ENCODE results near the gene GPS1.
A peak's percentile ranks its signal among the peaks of the same experiment; 100 is the strongest.

The GPS1 gene

DNA sequence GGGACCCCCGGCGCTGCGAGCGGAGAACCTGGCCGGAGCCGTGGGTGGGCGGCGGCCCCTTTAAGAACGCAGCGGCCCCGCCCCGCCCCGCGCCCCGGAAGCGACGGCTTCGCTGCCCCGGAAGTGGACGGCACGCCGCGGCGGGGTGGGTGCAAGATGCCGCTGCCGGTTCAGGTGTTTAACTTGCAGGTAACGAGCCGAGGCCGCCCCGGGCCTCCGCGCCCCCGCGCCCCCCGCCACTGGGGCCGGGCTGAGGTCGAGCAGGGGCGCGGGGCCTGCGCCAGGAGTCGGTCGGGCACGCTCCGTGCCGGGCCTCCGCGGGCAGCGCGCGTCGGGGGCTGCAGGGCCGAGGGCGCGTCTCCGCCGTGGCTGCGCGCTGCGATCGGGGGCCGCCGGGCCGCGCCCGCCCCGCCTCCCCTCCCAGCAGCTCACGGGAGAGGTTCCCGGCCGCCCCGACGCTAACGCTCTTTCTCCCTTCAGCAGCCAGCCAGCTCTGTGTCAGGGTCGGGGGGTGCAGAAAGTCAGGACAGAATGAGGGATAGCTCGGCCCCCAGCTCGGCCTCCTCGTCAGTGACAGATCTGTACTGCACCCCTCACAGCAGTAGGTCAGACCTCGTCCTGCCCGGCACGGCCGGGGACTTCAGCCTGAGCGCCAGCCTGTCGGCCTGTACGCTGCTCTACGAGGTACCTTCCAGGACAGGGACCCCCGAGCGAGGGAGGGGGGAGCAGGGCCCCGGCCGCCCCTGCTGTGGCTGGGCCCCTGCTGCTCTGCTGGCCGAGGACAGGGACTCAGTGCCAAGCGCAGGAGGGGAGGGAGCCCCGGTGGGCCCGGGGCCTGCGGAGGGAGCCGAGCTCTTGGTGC lies at the start of gene GPS1, which contains the start of gene RFNG:
Gene GPS1 (plus strand): TSS at position 123 of the 862 bp plus-strand sequence. CDS start 34 bp downstream, at position 157.
Gene RFNG (minus strand): TSS at position 36 of the 862 bp plus-strand sequence. CDS start 45 bp downstream, outside the sequence.
- peak; percentile 47 to 80 for DNase-seq (ENCODE audit: low read depth in 2 of 2)

DNA sequence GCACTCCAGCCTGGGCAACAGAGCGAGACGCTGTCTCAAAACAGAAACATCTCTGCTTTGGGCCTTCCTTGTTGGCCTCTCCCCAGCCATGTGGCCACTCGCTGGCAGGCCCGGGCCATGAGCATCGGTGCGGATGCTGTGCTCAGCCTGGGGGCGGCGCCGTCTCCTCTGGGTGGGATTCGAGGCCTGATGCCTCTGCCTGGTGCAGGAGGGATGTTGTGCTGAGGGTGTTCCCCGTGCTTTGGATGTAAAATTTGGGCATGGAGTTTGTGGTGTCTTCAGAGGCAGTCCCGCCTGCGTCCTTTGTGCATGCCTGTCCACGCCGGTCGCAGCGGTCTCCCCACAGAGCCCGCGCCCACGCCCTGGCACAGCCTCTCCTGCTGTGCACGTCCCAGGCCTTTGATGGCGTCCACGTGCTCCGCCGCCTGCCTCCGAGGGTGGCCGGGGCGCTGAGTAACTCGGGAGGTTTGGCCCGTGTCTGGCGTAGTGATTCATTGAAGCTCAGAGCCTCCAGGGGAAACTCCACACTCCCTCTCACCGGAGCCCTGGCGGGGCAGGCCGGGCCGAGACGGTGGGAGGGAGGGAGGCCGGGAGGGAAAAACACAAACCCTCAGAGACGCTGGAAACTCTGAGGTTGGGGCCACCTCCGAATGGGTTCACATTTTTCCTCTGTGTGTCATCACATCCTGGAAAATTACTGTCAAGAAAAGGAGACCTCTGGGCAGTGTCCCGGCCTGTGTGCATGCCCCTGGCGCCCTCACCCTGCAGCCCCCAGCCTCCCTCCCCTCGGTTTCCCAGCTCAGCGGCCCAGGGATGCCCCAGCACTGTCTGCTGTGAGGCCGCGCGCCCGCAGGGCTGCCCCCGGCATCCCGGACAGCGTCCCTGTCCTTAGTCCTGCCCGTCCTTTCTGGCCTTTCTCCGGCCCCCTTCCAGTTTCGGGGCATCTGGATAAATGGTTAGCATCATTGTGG lies 48.0 kb upstream of the GPS1 start:
- DNase-seq (ENCODE audit: low read depth in 2 of 2), result peak in 1 of 2 donors; percentile 36

DNA sequence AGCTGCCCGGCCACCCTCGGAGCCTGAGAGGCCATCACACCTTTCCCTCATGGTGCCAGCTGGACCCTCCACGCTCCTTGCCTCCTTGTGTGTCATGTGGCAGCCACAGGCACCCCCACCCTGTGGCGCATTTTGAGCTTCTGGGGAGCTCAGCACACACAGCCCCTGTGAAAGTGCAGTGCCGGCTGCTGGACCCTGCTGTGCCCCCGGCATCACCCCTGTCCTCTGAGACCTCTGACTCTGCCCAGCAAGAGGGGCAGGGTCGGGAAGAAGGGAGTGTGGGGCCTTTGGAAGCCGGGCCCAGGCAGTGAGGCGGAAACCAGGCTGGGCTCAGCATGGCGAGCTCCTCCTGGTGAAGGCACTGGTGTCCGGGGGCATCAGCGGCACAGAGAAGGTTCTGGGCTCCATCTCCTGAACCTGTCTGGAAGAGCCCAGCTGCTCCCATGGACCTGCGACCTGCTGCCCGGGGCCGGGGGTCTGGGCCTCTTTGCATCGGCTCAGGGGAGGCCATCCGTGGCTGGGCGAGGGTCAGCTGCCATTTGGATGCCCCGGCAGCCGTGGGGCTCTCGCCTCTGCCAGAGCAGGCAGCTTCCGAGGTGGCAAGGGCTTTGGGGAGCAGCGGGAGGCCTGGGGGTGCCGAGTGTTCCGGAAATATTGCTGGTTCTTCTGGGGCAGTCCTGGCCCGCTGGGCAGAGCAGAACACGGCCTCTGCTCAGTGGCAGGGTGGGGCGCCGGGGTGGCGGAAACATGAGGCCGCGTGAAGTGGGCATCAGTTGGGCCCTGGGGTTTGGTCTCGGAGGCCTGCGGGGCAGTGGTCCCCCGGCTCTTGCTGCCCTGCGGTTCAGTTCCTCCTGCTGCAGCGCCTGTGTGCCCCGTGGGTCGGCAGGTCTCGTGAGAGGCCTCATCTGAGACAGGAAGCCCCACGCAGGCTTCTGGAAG lies 46.9 kb upstream of the GPS1 start:
- DNase-seq (ENCODE audit: low read depth in 2 of 2), result no peak

DNA sequence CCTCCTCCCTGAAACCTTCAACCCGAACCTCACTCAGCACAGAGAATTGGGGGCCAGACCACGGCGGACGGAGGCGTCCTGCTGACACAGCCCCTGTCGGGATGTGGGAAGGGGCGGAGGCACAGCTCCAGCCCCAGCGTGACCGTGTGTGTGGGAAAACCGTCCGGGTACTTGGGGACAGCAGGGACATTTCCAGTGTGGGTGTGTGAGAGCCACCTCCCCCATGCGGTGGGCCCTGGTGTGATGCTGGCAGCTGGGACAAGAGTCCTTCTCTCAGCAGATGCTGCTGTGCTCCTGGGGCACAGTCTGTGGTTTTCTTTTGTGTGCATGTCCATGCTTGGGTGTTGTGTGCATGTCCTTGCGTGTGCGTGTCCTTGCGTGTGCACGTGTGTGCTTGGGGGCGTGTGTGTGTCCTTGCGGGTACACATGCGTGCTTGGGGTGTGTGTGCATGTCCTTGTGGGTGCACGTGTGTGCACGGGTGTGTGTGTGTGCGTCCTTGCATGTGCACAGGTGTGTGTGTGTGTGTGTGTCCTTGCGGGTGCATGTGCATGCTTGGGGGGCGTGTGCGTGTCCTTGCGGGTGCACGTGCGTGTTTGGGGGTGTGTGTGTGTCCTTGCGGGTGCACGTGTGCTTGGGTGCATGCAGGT lies 45.9 kb upstream of the GPS1 start:
- DNase-seq (ENCODE audit: low read depth in 2 of 2), result no peak

DNA sequence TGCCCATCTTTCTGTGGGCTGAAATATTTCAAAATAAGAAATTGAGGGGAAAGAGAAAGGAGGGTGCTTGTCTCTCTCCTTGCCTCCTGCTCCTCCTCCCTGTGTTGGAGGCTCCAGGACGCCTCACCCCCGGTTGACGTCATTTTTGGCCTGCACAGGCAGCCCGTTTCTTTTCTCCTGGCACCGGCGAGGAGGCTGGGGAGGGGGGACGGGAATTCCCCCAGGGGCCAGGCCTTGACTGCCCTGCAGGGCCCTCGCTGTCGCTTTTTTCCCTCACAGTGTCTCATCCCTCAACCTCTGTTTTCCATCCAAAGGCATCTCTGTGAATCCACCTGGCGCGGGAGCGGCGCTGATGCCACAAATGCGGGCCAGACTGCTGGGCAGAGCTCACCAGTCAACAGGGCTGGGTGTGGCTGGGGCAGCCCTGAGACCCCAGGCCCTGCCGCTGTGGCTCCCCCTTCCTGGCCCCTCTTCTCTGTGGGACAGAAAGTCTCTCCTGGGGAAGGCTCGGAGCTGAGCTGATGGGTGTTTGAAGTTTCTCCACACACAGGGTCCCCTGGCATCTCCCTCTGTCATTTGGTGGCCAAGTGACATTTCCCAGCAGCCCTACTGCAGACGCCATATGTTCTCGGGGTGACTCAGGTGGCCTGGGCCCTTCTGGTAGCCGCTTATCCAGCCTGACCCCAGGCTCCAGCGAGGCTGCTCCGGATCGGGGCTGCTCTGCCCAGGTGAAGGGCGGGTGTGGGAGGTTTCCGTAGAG lies 45.0 kb upstream of the GPS1 start:
- DNase-seq (ENCODE audit: low read depth in 2 of 2), result no peak

DNA sequence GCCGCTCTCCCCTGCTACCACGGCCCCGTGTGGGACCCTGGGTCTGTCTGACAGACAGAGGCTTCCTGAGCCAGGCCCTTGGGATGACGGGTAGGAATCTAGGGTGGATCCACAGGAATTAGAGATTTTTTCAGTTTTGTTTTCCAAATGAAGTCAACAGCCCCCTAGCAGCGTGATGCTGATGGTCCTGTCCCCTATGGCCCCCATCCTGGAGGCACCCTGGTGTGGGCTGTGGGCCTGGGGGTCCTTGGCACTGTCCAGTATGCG lies 44.5 kb upstream of the GPS1 start:
- DNase-seq (ENCODE audit: low read depth in 2 of 2), result no peak

DNA sequence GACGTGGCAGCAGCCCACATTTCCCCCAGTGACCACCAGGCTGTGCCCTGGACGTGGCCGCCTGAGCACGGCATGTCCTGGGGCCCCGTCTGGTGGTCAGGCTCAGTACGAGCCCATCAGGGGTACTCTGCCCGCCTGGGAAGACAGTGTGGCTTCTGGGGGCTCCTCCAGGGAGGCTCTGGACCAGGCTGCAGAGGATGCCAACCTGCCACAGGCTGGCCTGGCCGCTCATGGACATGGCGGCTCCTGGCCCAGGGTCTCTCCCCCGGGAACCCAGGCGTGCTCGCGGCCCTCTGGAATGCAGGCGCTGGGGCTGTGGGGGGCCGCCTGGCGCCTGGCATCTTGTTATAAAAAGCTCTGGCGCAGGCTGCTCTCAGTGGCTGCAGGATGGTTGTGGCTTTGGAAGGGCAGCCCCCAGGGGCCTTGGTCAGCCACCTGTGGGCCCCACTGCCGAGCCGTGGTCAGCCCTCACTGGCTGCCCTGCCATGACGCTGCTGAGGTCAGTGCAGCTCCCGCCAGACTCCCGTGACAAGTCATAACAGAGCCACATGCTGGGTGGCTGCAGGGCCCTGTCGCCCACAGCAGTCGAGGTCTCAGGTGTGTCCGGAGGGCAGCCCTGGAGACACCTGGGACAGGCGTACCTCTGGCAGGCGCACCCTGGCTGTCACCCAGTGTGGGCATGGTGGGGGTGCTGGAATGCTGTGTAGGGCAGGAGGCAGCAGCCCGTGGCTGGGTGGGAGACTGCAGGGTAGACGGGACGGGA lies 44.0 kb upstream of the GPS1 start:
- DNase-seq (ENCODE audit: low read depth in 2 of 2), result no peak

DNA sequence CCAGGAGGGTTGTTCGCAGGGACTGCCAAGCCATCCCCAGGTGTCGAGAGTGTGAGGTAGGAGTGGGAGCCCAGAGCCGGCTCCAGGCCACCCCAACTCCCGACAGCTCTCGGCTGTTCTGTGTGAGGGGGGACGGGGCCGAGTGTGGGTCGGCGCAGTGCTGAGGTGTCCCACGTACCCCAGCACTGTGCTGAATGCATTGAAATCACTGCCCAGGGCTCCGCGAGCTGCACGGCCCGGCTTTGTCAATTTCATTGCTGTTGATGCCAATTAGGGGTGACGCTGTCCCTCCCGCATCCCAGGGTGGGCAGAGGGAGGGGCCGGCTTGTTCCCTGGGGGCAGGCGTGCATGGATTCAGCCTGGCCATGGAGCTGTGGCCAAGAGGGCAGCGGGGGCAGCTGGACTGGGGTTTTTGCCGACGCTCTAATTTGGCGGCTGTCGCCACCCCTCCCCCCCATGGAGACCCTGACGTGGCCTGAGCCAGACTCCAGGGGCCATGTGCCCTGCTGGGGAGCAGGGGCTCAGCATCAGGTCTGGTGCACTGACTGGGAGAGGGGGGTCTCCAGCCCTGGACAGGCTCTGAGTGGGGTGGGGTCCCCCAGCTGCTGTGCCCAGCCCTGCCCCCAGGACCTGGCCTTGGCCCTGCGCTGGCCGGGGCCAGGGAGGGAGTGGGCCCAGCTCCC lies 43.3 kb upstream of the GPS1 start:
- DNase-seq (ENCODE audit: low read depth in 2 of 2), result no peak

DNA sequence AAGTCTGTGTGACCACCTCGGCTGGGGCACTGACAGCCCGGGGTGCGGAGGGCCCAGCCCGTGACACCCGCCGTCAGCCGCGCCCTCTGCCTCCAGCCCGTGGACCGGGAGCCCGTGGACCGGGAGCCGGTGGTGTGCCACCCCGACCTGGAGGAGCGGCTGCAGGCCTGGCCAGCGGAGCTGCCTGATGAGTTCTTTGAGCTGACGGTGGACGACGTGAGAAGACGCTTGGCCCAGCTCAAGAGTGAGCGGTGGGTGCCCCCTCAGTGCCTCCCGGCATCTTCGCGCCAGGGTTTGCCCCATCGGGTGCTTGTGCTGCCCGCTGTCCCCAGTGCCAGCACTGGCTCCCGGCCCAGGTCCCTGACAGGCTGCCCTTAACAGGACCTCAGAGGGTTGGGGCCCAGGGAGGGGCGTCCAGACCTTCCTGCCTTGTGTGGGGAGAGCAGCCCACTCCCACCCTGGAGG lies 42.7 kb upstream of the GPS1 start:
- DNase-seq (ENCODE audit: low read depth in 2 of 2), result no peak

DNA sequence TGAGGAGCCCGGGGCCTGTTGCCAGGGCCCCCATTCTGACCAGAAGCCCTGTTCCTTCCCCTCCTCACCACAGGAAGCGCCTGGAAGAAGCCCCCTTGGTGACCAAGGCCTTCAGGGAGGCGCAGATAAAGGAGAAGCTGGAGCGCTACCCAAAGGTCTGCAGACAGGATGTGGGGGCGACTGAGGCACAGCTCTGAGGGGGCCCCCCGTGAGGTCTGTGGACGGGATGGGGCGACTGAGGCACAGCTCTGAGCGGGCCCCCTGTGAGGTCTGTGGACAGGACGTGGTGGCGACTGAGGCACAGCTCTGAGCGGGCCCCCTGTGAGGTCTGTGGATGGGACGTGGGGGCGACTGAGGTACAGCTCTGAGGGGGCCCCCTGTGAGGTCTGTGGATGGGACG lies 42.3 kb upstream of the GPS1 start:
- DNase-seq (ENCODE audit: low read depth in 2 of 2), result no peak

DNA sequence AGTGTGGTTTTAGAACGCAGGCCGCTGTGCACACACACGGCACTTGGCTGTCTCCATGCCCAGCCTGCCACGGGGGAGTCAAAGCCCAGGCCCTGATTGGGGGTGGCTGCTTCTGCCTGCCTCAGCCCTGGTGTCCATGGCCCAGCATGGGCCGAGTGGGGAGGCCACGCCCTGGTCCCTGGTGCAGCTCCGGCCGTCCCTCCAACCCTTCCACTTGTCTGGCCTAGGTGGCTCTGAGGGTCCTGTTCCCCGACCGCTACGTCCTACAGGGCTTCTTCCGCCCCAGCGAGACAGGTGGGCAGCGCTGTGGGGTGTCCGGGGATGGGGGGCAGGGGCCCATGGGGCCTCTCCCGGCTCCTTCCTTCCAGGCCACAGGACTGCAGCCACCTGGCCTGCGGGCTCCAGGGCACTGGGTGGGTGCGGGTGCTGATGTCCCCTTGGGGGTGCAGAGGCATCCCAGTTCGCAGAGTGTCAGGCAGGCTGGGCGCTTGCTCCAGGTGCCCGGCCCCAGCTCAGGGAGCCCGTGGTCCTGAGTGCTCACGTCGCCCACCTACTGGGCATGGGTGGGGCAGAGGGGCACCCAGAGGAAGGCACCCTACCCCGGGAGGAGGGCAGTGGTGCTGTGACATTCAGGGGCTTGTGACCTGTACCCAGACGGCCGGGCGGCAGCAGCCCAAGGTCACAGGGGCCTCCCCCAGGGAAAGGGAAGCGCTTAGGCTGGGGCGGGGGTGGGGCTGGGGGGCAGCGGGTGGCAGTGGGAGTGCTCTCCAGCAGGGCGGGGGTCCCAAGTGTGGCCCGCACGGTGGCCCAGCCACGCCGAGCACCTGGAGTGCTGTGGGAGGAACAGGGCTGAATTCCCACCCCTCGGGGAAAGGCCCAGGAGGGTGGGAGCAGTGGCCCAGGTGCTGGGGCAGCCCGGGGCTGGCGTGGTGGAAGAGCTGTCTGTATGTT lies 40.8 kb upstream of the GPS1 start:
- no peak for DNase-seq (ENCODE audit: low read depth in 2 of 2)

DNA sequence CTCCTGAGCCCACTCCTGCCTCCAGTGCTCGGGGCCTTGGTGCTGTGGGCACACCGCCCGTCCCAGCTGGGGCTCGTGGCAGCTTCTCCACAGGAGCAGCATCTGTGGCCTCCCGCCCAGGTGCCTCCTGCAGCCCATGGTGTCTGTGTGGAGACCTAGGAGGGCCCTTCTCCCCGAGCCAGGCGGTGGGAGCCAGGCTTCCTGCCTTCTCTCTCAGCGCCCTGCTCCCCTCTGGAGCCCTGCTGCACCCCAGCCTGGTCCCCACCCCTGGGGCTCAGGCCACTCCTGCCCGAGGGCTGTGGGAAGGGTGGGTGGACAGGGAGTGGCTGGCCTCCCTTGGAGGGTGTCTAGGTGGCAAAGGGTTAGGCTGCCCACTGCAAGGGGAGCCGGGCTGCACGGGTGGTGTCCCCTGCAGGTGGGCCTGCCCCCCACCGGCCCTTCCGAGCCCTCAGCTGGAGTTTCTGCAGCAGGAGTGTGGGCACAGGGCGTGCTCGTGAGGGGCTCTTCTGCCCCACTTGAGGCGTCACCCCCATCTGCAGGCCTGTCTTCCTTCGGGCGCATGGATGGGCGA lies 40.0 kb upstream of the GPS1 start:
- no peak for DNase-seq (ENCODE audit: low read depth in 2 of 2)

DNA sequence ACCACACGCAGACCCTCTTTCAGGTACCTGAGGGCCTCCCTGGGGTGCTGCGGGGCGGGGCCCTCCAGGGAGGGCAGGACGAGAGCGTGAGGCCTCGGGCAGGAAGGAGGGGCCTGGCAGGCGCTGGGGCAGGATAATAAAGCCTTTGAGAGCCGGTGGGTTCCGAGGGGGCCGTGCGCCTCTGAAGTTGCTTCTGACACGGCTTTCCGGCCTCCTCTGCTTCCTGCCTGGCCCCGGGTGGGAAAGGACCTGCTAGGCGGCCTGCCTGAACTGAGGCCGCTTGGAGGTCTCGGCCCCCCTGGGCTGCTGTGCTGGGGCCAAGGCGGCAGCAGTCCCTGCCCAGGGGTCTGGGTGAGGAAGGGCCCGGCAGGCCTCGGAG lies 39.4 kb upstream of the GPS1 start:
- DNase-seq (ENCODE audit: low read depth in 2 of 2), result no peak

DNA sequence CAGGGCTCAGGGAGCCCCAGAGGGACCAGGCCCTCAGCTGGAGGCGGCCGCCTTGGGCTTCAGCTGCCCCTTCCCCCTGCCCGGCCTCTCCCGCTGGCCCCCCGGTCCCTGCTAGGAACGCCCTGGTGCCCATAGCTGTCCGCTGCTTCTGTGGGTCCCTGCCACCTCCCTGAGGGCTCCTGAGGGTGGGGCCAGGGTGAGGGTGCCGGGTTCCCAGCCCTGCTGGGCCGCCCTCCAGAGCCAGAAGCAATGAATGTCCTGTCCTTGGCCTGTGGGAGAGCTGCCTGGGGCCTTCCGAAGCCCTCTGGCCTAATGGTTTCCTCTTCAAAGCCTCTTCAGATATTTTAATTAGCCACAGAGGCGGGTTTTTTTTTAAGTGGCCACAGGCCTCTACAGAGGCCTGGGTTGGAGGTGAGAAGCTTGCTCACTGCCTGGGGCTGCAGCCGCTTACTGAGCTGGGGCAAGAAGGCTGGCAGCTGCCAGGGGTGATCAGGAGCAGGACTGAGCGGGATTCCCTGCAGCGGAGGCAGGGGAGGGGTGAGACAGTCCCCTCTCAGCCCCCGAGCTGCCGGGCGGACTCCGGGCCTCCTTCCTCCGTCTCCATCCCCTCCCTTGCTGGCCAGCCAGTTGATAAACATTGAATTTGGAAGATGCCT lies 38.9 kb upstream of the GPS1 start:
- no peak for DNase-seq (ENCODE audit: low read depth in 2 of 2)

DNA sequence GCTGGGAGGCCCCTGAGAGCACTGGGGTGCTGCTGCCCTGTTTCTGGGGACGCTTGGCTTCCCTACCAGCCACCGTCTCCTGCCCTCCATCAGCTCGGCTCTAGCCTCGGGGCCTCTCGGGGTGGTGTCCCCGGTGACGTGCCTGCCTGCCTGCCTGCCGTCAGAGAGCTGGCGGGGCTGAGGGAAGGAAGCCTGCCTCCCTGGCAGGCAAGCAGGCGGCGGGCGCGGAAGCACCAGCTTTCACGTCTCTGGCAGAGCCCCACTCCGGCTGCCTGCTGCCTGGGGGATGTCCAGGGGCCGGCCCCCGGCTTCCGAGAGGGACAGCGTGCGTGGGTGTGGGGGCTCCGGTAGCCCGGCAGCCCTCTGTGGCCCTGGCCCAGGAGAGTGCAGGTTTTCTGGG lies 38.4 kb upstream of the GPS1 start:
- DNase-seq (ENCODE audit: low read depth in 2 of 2), result no peak

DNA sequence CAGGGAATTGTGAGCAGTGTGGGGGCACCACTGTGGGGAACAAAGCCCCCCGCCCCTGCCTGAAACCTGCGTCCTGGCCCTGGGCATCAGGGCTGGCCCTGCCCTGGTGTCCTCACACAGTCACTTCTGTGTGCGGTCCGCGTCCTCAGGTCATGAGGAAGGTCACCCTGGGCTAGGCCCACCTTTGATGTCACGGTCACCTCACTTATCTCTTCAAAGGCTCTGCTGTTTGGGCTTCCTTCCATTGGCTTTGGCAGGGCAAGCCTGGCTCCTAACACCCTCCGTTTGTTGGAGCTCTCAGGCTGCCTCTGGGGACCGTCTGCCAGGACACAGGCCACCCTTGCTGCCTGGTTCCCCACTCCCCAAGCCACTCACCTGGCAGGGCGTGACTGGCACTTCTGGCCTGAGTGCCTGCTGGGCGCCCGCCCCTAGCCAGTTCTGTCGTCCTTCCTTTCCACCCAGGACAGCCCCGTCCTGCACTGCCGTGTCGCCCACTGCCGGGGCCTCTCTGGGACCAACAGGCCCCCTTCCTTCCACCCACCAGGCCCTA lies 37.9 kb upstream of the GPS1 start:
- no peak for DNase-seq (ENCODE audit: low read depth in 2 of 2)

DNA sequence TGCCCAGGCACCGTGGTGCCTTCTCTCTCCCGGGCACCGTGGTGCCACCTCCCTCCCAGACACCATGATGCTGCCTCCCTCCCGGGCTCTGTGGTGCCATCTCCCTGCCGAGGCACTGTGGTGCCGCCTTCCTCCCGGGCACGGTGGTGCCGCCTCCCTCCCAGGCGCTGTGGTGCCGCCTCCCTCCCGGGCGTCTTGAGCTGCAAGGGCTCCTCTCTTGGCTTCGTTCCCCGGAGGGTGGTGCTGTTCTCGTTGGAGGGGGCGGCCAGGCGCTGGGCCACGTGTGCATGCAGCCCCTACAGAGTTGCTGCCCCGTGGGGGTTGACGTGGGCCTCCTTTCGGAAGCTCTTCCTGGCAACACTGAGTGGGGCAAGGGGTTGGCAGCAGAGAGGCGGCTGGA lies 37.3 kb upstream of the GPS1 start:
- DNase-seq (ENCODE audit: low read depth in 2 of 2), result no peak

Data from stimulated activated CD4-positive, alpha-beta T cell treated with anti-CD3 and anti-CD28 coated beads, Interleukin-15, amount 100 ng/mL, for 48 hours (primary cell).